Gastroesophageal sphincter (tissue), 3 donors: ENCODE measurements around the gene TAS1R1.

Experiments
- CTCF ChIP-seq, 4 experiments: fragments of 200-600 bp in 2 of 4; fragments of 450-650 bp in 2 of 4; sonication (generic) in 1 of 4; IDR thresholded peaks; one replicate each; pipeline ENCODE4 v1.5.1; 2017 to 2019; ENCODE audit warnings: antibody characterized with exemption in 4 of 4, mild to moderate bottlenecking in 2 of 4, moderate library complexity in 2 of 4
- POLR2A ChIP-seq, 2 donors: fragments of 450-650 bp; IDR thresholded peaks; one replicate each; pipeline ENCODE4 v1.6.1; 2017; ENCODE audit warnings: antibody characterized with exemption in 2 of 2, mild to moderate bottlenecking in 2 of 2, moderate library complexity in 1 of 2

DNA sequence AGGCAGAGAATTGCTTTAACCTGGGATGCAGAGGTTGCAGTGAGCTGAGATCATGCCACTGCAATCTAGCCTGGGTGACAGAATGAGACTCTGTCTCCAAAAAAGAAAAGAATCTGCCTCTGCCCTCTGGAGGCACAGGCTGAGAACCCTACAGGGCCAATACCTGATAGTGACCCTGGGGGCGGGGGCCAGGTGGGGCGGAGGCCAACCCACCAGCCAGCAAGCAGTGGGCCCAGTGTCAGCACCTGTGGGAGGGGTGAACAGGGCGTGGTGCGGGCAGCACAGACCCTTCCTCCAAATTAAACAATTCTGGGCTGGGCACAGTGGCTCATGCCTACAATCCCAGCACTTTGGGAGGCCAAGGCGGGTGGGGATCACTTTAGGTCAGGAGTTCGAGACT, 44.6 kb upstream of the TAS1R1 start:
- TF ChIP-seq POLR2A (IDR thresholded peaks at IDR 0.05) (no peak), CTCF (IDR thresholded peaks at IDR 0.05) (no peak)
